Natural killer cell treated with Interleukin-12 subunit alpha and Interleukin-12 subunit beta and Interleukin-15 and Interleukin-18, amount 100 ng/mL, for 72 hours (primary cell): Measurements from ENCODE around the gene NPHS2. TPM values are rescaled to one million over a fixed set of nuclear protein-coding genes. Genes with fewer than 3 reads are reported as not detected.

ENCODE experiments used
- ATAC-seq, 2 donors: fragments of 150-1000 bp; cut with Tn5 transposase in 1 of 2; sonication (Bioruptor Pico), chemical (Tn5 transposase) in 1 of 2; 2 replicates each; pipeline ENCODE4 v1.10.0; 2021
- DNase-seq: peaks from one replicate; pipeline ENCODE4 v3.0.0; 2022; ENCODE audit warnings: low spot score
- H3K27ac Mint-ChIP-seq, 2 donors: 1 replicate in 1 of 2; 2 replicates in 1 of 2; pipeline ENCODE4 v1.8.0; 2022; ENCODE audit warnings: mixed read lengths in 2 of 2, mild to moderate bottlenecking in 1 of 2, moderate library complexity in 1 of 2
- H3K27me3 Mint-ChIP-seq, 2 donors: 1 replicate in 1 of 2; 2 replicates in 1 of 2; pipeline ENCODE4 v1.8.0; 2022; ENCODE audit warnings: mixed read lengths in 2 of 2
- H3K36me3 Mint-ChIP-seq: one replicate; pipeline ENCODE4 v1.8.0; 2022; ENCODE audit warnings: mixed read lengths
- H3K4me1 Mint-ChIP-seq, 2 donors: 1 replicate in 1 of 2; 2 replicates in 1 of 2; pipeline ENCODE4 v1.8.0; 2022; ENCODE audit warnings: low read depth in 2 of 2, mixed read lengths in 2 of 2, mild to moderate bottlenecking in 1 of 2
- H3K4me3 Mint-ChIP-seq: one replicate; pipeline ENCODE4 v1.8.0; 2022; ENCODE audit warnings: mixed read lengths
- H3K9me3 Mint-ChIP-seq: 2 replicates; pipeline ENCODE4 v1.8.0; 2022; ENCODE audit warnings: mixed read lengths
- total RNA-seq, 2 donors: library from RNA; stranded (reverse); gene quantifications; one replicate each; pipeline ENCODE4 v1.2.3, GENCODE V29; 2022

The NPHS2 gene
- total RNA-seq, 2 donors from 2014 or later, result not detected

DNA sequence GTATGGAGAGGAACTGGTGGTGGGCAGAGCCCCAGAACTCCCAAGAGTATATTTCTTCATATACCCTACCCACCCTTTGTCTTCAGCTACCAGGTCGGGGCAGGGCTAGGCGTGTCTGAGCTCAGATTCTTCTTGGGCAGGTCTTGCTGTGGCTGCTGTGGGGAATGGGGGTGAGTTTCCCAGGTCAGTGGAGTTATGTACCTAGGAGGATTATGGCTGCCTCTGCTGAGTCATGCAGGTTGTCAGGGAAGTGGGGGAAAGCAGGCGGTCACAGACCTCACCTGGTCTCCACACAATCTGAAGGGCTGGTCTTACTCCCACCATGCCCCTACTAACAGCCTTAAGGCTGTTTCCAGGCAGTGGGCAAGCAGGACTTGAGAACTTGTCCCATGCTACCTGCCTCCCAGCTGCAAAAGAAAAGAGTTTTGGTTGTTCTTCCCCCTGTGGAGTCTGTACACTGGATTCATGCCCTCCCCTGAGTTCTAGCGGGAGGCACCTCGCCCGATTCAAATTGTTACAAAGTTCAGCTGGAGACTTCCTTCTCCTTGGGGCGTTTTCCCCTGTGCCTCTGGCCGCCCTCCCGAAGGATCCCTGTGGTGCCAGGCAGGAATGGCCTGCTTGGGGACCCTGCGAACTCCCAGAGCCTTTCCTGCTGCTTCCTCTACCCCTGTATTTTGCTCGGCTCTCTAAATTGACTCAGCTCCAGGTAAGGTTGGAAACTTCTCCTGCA lies 58.6 kb downstream of the NPHS2 start:
- no peaks in the 10 kb centered on the region for H3K4me1 Mint-ChIP-seq
- DNase-seq (no peak), ATAC-seq (no peak)
- H3K36me3 Mint-ChIP-seq, result no peaks in the 10 kb centered on the region
- H3K27ac Mint-ChIP-seq, result no peak overlapping the region
- peaks cover 0 to 14% of the 10 kb centered on the region in 2 donors for H3K27me3 Mint-ChIP-seq
- H3K9me3 Mint-ChIP-seq, result peaks cover 10% of the 10 kb centered on the region
- H3K4me3 Mint-ChIP-seq, result no peak overlapping the region

DNA sequence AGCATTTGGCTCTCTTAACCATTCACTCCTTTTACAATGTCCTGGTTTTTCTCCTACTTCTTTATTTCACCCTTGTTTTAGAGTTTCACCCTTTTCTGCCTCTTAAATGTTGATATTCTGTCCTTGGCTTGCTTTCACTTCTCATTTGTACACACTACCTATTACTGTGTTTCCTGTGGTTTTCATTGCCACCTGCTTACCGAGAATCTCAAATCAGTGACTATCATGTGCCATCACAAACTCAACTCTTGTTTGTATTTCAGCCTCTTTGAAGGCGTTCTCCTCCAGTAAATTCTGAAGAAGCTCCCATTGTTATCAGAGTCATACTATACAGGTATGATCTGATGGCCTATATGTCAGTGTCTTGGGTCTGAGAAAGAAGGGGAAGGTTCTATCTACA lies 65.7 kb downstream of the NPHS2 start:
- Mint-ChIP-seq H3K27ac (no peak overlapping the region), H3K27me3 (peaks cover 0 to 8% of the 10 kb centered on the region in 2 donors), H3K4me3 (no peak overlapping the region), H3K9me3 (peaks cover 7% of the 10 kb centered on the region), H3K36me3 (no peaks in the 10 kb centered on the region), H3K4me1 (no peaks in the 10 kb centered on the region)
- ATAC-seq (no peak), DNase-seq (no peak)

DNA sequence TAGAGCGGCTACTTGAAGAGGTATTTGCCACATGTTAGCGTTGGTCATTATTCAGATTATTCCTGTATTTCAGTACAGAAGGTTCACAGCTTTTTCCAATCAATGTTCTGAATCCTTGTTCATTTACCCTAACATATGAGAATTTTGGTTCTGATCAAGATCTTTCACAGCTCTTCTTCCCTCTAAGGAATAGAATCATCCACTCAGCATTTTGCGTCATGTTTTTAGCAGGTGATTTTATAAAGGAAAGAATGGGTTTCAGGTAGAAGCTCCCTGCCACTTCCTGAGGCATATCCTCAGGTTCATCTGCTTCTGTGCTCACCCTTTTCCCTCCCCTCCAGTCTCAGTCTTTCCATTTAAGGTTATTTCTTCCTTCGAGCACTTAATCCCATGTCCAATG lies 66.4 kb downstream of the NPHS2 start:
- no peak overlapping the region for H3K4me3 Mint-ChIP-seq
- no peaks in the 10 kb centered on the region for H3K36me3 Mint-ChIP-seq
- peaks cover 7% of the 10 kb centered on the region for H3K9me3 Mint-ChIP-seq
- no peaks in the 10 kb centered on the region for H3K4me1 Mint-ChIP-seq
- DNase-seq, result no peak
- H3K27me3 Mint-ChIP-seq, result peaks cover 0 to 8% of the 10 kb centered on the region in 2 donors
- no peak overlapping the region for H3K27ac Mint-ChIP-seq
- ATAC-seq, result no peak

DNA sequence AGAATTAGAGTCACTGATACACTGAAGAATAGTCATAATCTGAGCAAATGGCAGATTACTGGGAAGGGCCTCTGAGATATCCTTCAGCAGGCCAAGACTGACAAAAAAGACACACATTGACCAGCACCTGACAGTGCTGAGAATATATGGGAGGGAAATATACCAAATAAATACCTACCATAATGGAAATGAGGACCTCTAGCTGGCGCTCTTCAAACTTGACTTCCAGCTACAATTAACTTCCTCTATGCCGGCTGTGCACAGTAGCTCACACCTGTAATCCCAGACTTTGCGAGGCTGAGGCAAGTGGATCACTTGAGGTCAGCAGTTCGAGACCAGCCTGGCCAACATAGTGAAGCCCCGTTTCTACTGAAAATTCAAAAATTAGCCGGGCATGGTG lies 69.5 kb downstream of the NPHS2 start:
- Mint-ChIP-seq H3K27ac (no peak overlapping the region), H3K4me3 (no peak overlapping the region), H3K4me1 (no peaks in the 10 kb centered on the region), H3K36me3 (no peaks in the 10 kb centered on the region), H3K9me3 (no peaks in the 10 kb centered on the region), H3K27me3 (no peaks in the 10 kb centered on the region)
- DNase-seq (no peak), ATAC-seq (no peak)

Other genes starting within 250 kb of the NPHS2 start
- under 1 TPM in 1 of 2 donors, not detected in 1; 0.81 TPM for gene AXDND1, start 210.0 kb downstream of the NPHS2 start, total RNA-seq
- gene TDRD5, start 15.9 kb upstream of the NPHS2 start, total RNA-seq, result not detected
- not detected for gene FAM163A, start 167.3 kb upstream of the NPHS2 start, total RNA-seq